Osteocyte (in vitro differentiated cells): Measurements from ENCODE around the gene RPL18. TPM values are rescaled to one million over a fixed set of nuclear protein-coding genes. Genes with fewer than 3 reads are reported as not detected.

ENCODE experiments used
- DNase-seq: peaks from one replicate; pipeline ENCODE4 v3.0.0; 2021; ENCODE audit warnings: mixed read lengths; ENCODE audit not compliant: unreplicated experiment; ENCODE audit errors: extremely low spot score
- H3K27ac Mint-ChIP-seq: one replicate; pipeline ENCODE4 v1.8.0; 2021; ENCODE audit warnings: mild to moderate bottlenecking, mixed read lengths; ENCODE audit not compliant: unreplicated experiment
- H3K27me3 Mint-ChIP-seq: one replicate; pipeline ENCODE4 v1.8.0; 2021; ENCODE audit warnings: mixed read lengths; ENCODE audit not compliant: unreplicated experiment
- H3K36me3 Mint-ChIP-seq: one replicate; pipeline ENCODE4 v1.8.0; 2021; ENCODE audit warnings: mixed read lengths; ENCODE audit not compliant: unreplicated experiment
- H3K4me1 Mint-ChIP-seq: one replicate; pipeline ENCODE4 v1.8.0; 2021; ENCODE audit warnings: mixed read lengths; ENCODE audit not compliant: unreplicated experiment
- H3K4me3 Mint-ChIP-seq: one replicate; pipeline ENCODE4 v1.8.0; 2021; ENCODE audit warnings: mild to moderate bottlenecking, moderate library complexity, mixed read lengths; ENCODE audit not compliant: unreplicated experiment
- H3K9me3 Mint-ChIP-seq: one replicate; pipeline ENCODE4 v1.8.0; 2021; ENCODE audit warnings: mixed read lengths; ENCODE audit not compliant: unreplicated experiment
- CTCF ChIP-seq: fragments of 200-600 bp; sonication (generic); IDR thresholded peaks from 2 replicates; pipeline ENCODE4 v1.5.0; 2021; ENCODE audit warnings: antibody characterized with exemption, mild to moderate bottlenecking, moderate library complexity
- total RNA-seq: library from RNA; stranded (reverse); gene quantifications from 2 replicates; pipeline ENCODE4 v1.2.1, GENCODE V29; 2021

RPL18 gene
- total RNA-seq, 1 donor from 2014 or later: 1,287 TPM

GRCh38 chr19:48637948-48638830, 19.2 kb upstream of the RPL18 start:
- H3K9me3 Mint-ChIP-seq: no peaks in the 10 kb centered on the region
- peaks cover 6% of the 10 kb centered on the region for H3K27me3 Mint-ChIP-seq
- DNase-seq: peak; percentile 95
- H3K36me3 Mint-ChIP-seq: no peaks in the 10 kb centered on the region
- H3K4me1 Mint-ChIP-seq: peaks cover 45% of the 10 kb centered on the region
- TF ChIP-seq CTCF: peak; percentile 34
- peak overlapping the region; percentile 100 for H3K27ac Mint-ChIP-seq
- peak overlapping the region; percentile 96 for H3K4me3 Mint-ChIP-seq

GRCh38 chr19:48637449-48637947, 18.5 kb upstream of the RPL18 start:
- peak; percentile 99 for DNase-seq
- H3K4me3 Mint-ChIP-seq: peak overlapping the region; percentile 96
- H3K27me3 Mint-ChIP-seq: peaks cover 6% of the 10 kb centered on the region
- H3K4me1 Mint-ChIP-seq: peaks cover 51% of the 10 kb centered on the region
- H3K36me3 Mint-ChIP-seq: no peaks in the 10 kb centered on the region
- no peaks in the 10 kb centered on the region for H3K9me3 Mint-ChIP-seq
- no peak for TF ChIP-seq CTCF
- H3K27ac Mint-ChIP-seq: peak overlapping the region; percentile 100

- Mint-ChIP-seq H3K36me3 (peaks cover 2% of the 10 kb centered on the region), H3K27ac (peak within 1 kb of the TSS; percentile 100), H3K4me3 (peak within 1 kb of the TSS; percentile 96), H3K27me3 (peaks cover 6% of the 10 kb centered on the region), H3K9me3 (no peaks in the 10 kb centered on the region), H3K4me1 (peaks cover 53% of the 10 kb centered on the region)
- peak; percentile 27 for TF ChIP-seq CTCF
- DNase-seq: no peak
Observed at GRCh38 chr19:48636859-48637448, 18.0 kb upstream of the RPL18 start, which contains the start of gene DBP. Gene DBP, minus strand, starts transcription at chr19:48637379. Its CDS starts 385 bp downstream, at chr19:48636994.

GRCh38 chr19:48635966-48636858, 17.2 kb upstream of the RPL18 start:
- Mint-ChIP-seq H3K27me3 (peaks cover 2% of the 10 kb centered on the region), H3K4me3 (peak overlapping the region; percentile 96), H3K4me1 (peaks cover 60% of the 10 kb centered on the region), H3K36me3 (peaks cover 2% of the 10 kb centered on the region), H3K27ac (peak overlapping the region; percentile 100), H3K9me3 (no peaks in the 10 kb centered on the region)
- no peak for DNase-seq
- no peak for TF ChIP-seq CTCF
